Heart left ventricle (tissue), 16 donors: ENCODE measurements around the gene SHROOM2. TPM values are rescaled to one million over a fixed set of nuclear protein-coding genes. Genes with fewer than 3 reads are reported as not detected.

Source experiments
- ATAC-seq, 4 donors: fragments of 200-7000 bp; cut with Tn5 transposase; one replicate each; pipeline ENCODE4 v1.9.1; 2020 to 2022; ENCODE audit warnings: moderate library complexity in 4 of 4, mild to moderate bottlenecking in 3 of 4, moderate number of reproducible peaks in 1 of 4
- DNase-seq, 5 donors: peaks; one replicate each; pipeline ENCODE4 v3.0.0-alpha.2; 2020
- H3K27ac ChIP-seq, 12 donors: fragments of 200-600 bp; sonication (generic) in 4 of 12; one replicate each; pipeline versions ENCODE4 v1.5.0 to v1.8.0; 2016 to 2022; ENCODE audit warnings: mild to moderate bottlenecking in 2 of 12
- H3K27me3 ChIP-seq, 9 donors: fragments of 200-600 bp; sonication (generic) in 2 of 9; one replicate each; pipeline versions ENCODE4 v1.5.1 to v1.8.0; 2016 to 2022; ENCODE audit warnings: mild to moderate bottlenecking in 3 of 9
- H3K36me3 ChIP-seq, 9 donors: fragments of 200-600 bp; sonication (generic) in 2 of 9; one replicate each; pipeline versions ENCODE4 v1.5.0 to v1.8.0; 2018 to 2022; ENCODE audit warnings: mild to moderate bottlenecking in 2 of 9
- H3K4me1 ChIP-seq, 12 donors: fragments of 200-600 bp; sonication (generic) in 4 of 12; one replicate each; pipeline versions ENCODE4 v1.5.0 to v1.8.0; 2016 to 2022; ENCODE audit warnings: mild to moderate bottlenecking in 3 of 12
- H3K4me3 ChIP-seq, 12 donors: fragments of 200-600 bp; sonication (generic) in 4 of 12; one replicate each; pipeline versions ENCODE4 v1.5.0 to v1.8.0; 2017 to 2022; ENCODE audit warnings: mild to moderate bottlenecking in 9 of 12, moderate library complexity in 4 of 12
- H3K9me3 ChIP-seq, 12 donors: fragments of 200-600 bp; sonication (generic) in 4 of 12; one replicate each; pipeline versions ENCODE4 v1.5.0 to v1.8.0; 2016 to 2022; ENCODE audit warnings: mild to moderate bottlenecking in 1 of 12
- CTCF ChIP-seq, 12 donors: fragments of 200-600 bp; sonication (generic) in 4 of 12; IDR thresholded peaks; one replicate each; pipeline versions ENCODE4 v1.5.0 to v1.8.0; 2018 to 2022; ENCODE audit warnings: antibody characterized with exemption in 12 of 12, mild to moderate bottlenecking in 5 of 12
- POLR2A ChIP-seq, 2 donors: fragments of 450-650 bp; IDR thresholded peaks; one replicate each; pipeline ENCODE4 v1.6.1; 2017; ENCODE audit warnings: antibody characterized with exemption in 2 of 2, mild to moderate bottlenecking in 2 of 2, moderate library complexity in 2 of 2
- WGBS, 4 donors: extraction: QIAGEN DNeasy Blood & Tissue Kit in 2 of 4; methylation state at CpG; one replicate each; pipeline versions ENCODE4 v1.1.5 to v1.1.7; 2013 to 2018; 5-methylcytosine and 5-hydroxymethylcytosine counted together
- intact Hi-C, 10 donors: fragments of 100-400 bp; cut with DNase I; formaldehyde crosslinking; loops; one replicate each; pipeline versions ENCODE4 v1.11.1 to v1.14.2; 2022
- polyA plus RNA-seq, 2 donors: library from polyadenylated mRNA; stranded (reverse); fragments of 200-250 nt; gene quantifications; one replicate each; pipeline ENCODE4 v1.2.3, GENCODE V29; 2013
- total RNA-seq, 9 donors: library from RNA; depleted of rRNA in 2 of 9; stranded (reverse); fragments of >200 nt in 2 of 9; fragmentation: NEBNext Ultra II Directional in 3 of 9; extraction: Animal tissue kit (Norgen Biotek cat#: 25700) in 3 of 9; gene quantifications; one replicate each; pipeline versions ENCODE4 v1.1.0 to v1.2.4, GENCODE V29; 2016 to 2023
- donor health status: ischemic (EF 13 %, LVEDD 7.1; RV severe dilation, severe dysfunction).
- donor health status: healthy with polysubstance abuse.
- donor health status: DM: no; HTN: yes; CAD: no.
- donor health status: DM: no; HTN: no; CAD: no.
- donor health status: ischemic (EF 25% LVEDD 6.9; RV normal size, moderate dysfunction).
- donor health status: ischemic (EF 25% LVEDD 5.7; RV mildly dilated, moderate dysfunction).
- donor health status: healthy.
- donor health status: DM: yes; HTN: yes; CAD: no.
- donor health status: ischemic (EF 35%, LVEDD 5.7; RV mildly dilated, moderate dysfunction).
- donor health status: nonischemic (EF 11% LVEDD 7.7; RV severe dilation, severe dysfunction).
- donor health status: DM: yes; HTN: yes; CAD: no.
- donor health status: PGD.
- donor health status: ischemic (EF 29% LVEDD 5.4; RV normal size, mild dysfunction).
- donor health status: nonischemic (EF 23%, LVEDD 6.1; RV moderate dilation, normal function).

SHROOM2 gene
- total and polyA plus RNA-seq, 11 donors: 0.38 to 1.7 (median 0.83) TPM

GRCh38 chrX:9921407-9921806 lies 135.2 kb downstream of the SHROOM2 start:
- Histone ChIP-seq H3K36me3 (no peaks in the 10 kb centered on the region), H3K4me1 (no peaks in the 10 kb centered on the region), H3K9me3 (peaks cover 0 to 6% (median 0%) of the 10 kb centered on the region in 12 donors), H3K27ac (no peak overlapping the region), H3K27me3 (peaks cover 0 to 21% (median 0%) of the 10 kb centered on the region in 9 donors), H3K4me3 (no peak overlapping the region)
- 84 to 96% (median 90%) methylated on average over 5 of the region's 5 CpGs for WGBS, 4 donors
- TF ChIP-seq CTCF (IDR thresholded peaks at IDR 0.05) (no peak), POLR2A (IDR thresholded peaks at IDR 0.05) (no peak)
- intact Hi-C loops: no loop called here
- DNase-seq (no peak), ATAC-seq (no peak)

- DNase-seq: no peak
- peaks cover 0 to 12% (median 0%) of the 10 kb centered on the region in 9 donors for H3K27me3 ChIP-seq
- H3K27ac ChIP-seq: no peak overlapping the region
- intact Hi-C loops: no loop called here
- 75 to 87% (median 77%) methylated on average over 5 of the region's 5 CpGs for WGBS, 4 donors
- H3K4me1 ChIP-seq: no peaks in the 10 kb centered on the region
- H3K36me3 ChIP-seq: no peaks in the 10 kb centered on the region
- TF ChIP-seq POLR2A (IDR thresholded peaks at IDR 0.05) (no peak), CTCF (IDR thresholded peaks at IDR 0.05) (no peak)
- H3K4me3 ChIP-seq: no peak overlapping the region
- ATAC-seq: no peak
- H3K9me3 ChIP-seq: peaks cover 0 to 6% (median 0%) of the 10 kb centered on the region in 12 donors
Measured at GRCh38 chrX:9923357-9923756, 137.1 kb downstream of the SHROOM2 start.

- H3K27ac ChIP-seq: no peak overlapping the region
- TF ChIP-seq POLR2A (IDR thresholded peaks at IDR 0.05): no peak
- no peak for TF ChIP-seq CTCF (IDR thresholded peaks at IDR 0.05)
- no peak overlapping the region for H3K4me3 ChIP-seq
- H3K9me3 ChIP-seq: peaks cover 0 to 3% (median 0%) of the 10 kb centered on the region in 12 donors
- ATAC-seq (no peak), DNase-seq (no peak)
- no peaks in the 10 kb centered on the region for H3K4me1 ChIP-seq
- H3K27me3 ChIP-seq: peaks cover 0 to 12% (median 0%) of the 10 kb centered on the region in 9 donors
- WGBS, 4 donors: 76 to 89% (median 86%) methylated on average over 8 to 9 of the region's 9 CpGs
- no peaks in the 10 kb centered on the region for H3K36me3 ChIP-seq
- intact Hi-C loops: no loop called here
Measured at GRCh38 chrX:9926002-9926401, 139.8 kb downstream of the SHROOM2 start.

- WGBS, 4 donors: 35 to 78% (median 59%) methylated on average over 9 to 11 of the region's 11 CpGs
- no peak for TF ChIP-seq CTCF (IDR thresholded peaks at IDR 0.05)
- TF ChIP-seq POLR2A (IDR thresholded peaks at IDR 0.05): no peak
- H3K27ac ChIP-seq: no peak overlapping the region
- H3K27me3 ChIP-seq: peaks cover 0 to 8% (median 0%) of the 10 kb centered on the region in 9 donors
- H3K4me1 ChIP-seq: no peaks in the 10 kb centered on the region
- H3K36me3 ChIP-seq: no peaks in the 10 kb centered on the region
- no peak for ATAC-seq
- H3K9me3 ChIP-seq: no peaks in the 10 kb centered on the region
- DNase-seq: no peak
- intact Hi-C loops: no loop called here
- H3K4me3 ChIP-seq: no peak overlapping the region
Measured at GRCh38 chrX:9927698-9928482, 141.7 kb downstream of the SHROOM2 start.
